ENCODE measurements around the gene ADAMTS5. TPM values are rescaled to one million over a fixed set of nuclear protein-coding genes. Genes with fewer than 3 reads are reported as not detected.

Gene ADAMTS5
- total RNA-seq, 1 donor from 2014 or later = 62.8 TPM

DNA sequence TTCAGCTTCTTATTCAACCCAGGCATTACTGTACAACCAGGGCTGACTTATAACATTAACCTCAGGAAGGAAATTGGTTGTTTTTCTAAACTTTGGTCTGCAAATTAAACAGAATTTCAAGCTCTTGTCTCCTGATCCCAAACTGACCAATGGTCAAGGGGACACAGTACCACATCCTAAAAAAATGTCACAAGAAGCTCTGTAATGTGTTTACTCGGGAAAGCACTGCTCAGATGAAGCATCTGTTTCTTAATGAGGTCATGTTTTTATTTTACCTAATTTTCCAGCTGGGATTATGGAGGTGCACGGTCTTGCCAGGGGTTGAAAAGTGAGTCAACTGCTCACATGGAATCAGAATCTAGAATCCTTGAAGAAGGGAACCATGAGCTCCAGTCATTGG, 18.7 kb downstream of the ADAMTS5 start:
- TF ChIP-seq, protein P1, sequence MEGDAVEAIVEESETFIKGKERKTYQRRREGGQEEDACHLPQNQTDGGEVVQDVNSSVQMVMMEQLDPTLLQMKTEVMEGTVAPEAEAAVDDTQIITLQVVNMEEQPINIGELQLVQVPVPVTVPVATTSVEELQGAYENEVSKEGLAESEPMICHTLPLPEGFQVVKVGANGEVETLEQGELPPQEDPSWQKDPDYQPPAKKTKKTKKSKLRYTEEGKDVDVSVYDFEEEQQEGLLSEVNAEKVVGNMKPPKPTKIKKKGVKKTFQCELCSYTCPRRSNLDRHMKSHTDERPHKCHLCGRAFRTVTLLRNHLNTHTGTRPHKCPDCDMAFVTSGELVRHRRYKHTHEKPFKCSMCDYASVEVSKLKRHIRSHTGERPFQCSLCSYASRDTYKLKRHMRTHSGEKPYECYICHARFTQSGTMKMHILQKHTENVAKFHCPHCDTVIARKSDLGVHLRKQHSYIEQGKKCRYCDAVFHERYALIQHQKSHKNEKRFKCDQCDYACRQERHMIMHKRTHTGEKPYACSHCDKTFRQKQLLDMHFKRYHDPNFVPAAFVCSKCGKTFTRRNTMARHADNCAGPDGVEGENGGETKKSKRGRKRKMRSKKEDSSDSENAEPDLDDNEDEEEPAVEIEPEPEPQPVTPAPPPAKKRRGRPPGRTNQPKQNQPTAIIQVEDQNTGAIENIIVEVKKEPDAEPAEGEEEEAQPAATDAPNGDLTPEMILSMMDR (IDR thresholded peaks at IDR 0.05) = no peak
- no peak for DNase-seq (ENCODE audit: extremely low spot score, unreplicated experiment)
- H3K27ac Mint-ChIP-seq (ENCODE audit: unreplicated experiment) = no peak overlapping the region
- H3K4me1 Mint-ChIP-seq (ENCODE audit: unreplicated experiment) = peaks cover 43% of the 10 kb centered on the region
- no peak overlapping the region for H3K4me3 Mint-ChIP-seq (ENCODE audit: unreplicated experiment)
- peaks cover 75% of the 10 kb centered on the region for H3K36me3 Mint-ChIP-seq (ENCODE audit: unreplicated experiment)
- H3K27me3 Mint-ChIP-seq (ENCODE audit: unreplicated experiment) = no peaks in the 10 kb centered on the region
- no peaks in the 10 kb centered on the region for H3K9me3 Mint-ChIP-seq (ENCODE audit: unreplicated experiment)

DNA sequence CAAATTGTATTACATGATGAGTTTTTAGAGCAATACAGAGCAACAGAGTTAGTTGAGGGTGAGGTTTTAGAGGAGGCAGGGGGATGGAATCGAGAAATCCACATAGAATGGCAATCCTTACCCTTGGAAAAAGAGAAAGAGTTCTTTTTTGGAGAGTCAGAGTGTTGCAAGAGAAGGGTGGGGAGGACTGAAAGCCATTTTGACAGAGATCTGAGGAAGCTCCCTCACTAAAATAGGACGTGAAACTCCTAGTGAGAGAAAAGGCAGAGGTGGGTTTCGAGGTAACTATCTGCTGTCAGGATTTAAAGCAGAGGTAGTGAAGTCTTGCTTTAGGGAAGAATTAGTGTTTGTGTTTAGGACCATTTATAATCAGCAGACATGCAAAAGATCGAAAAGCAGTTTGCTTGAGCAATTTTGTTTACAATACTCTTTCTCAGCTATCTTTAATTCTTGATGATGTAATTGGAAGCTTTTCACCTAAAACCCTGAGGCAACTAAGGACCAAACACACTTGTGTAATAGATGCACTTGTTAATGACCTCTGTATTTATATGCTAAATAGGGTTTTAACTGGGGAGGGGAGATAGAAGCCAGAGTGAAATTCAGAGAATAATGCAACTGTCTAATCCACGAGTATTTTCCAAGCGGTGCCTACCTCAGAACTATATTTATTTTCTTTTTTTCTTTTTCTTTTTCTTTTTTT, 20.0 kb downstream of the ADAMTS5 start:
- no peaks in the 10 kb centered on the region for H3K27me3 Mint-ChIP-seq (ENCODE audit: unreplicated experiment)
- H3K4me3 Mint-ChIP-seq (ENCODE audit: unreplicated experiment) = no peak overlapping the region
- no peaks in the 10 kb centered on the region for H3K9me3 Mint-ChIP-seq (ENCODE audit: unreplicated experiment)
- peaks cover 75% of the 10 kb centered on the region for H3K36me3 Mint-ChIP-seq (ENCODE audit: unreplicated experiment)
- peak overlapping the region; percentile 54 for H3K27ac Mint-ChIP-seq (ENCODE audit: unreplicated experiment)
- H3K4me1 Mint-ChIP-seq (ENCODE audit: unreplicated experiment) = peaks cover 38% of the 10 kb centered on the region
- TF ChIP-seq, protein P1 (IDR thresholded peaks at IDR 0.05) = no peak
- DNase-seq (ENCODE audit: extremely low spot score, unreplicated experiment) = no peak

DNA sequence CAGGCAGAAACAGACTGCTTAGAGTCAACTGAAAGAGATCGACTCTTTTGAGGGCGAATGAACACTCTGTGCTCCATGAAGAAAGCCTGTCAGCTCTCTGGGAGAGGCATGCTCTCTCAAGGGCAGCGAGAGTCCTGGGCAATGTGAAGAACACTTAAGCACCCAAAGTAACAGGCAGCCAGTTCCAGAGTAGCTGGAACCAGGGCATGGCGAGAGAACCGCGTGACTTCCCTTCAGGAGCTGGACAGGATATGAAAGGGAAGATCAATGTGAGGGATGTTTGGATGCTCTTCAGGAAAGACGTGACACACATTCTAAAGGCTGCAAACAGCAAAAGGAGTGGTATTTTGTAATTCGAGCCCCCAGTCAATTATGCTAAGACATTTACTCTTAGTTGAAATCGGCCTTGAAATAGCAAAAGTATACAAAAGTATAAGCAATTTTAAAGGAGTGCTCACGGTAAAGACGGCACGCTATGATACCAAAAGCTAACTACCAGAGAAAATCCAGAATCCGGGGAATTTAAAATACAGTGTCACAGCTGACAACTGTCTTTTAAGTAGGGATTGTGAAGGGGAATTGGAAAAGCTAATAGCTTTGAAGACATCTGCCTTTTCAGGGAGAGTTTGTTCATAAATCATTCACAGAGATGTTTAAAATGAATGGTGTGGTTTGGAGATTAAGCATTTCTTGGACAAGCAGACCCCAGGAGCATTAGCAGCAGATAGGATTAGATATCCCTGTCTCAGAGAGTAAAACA, 20.8 kb downstream of the ADAMTS5 start:
- Mint-ChIP-seq H3K9me3 (ENCODE audit: unreplicated experiment) (no peaks in the 10 kb centered on the region), H3K4me3 (ENCODE audit: unreplicated experiment) (no peak overlapping the region), H3K4me1 (ENCODE audit: unreplicated experiment) (peaks cover 40% of the 10 kb centered on the region), H3K27ac (ENCODE audit: unreplicated experiment) (peak overlapping the region; percentile 54), H3K36me3 (ENCODE audit: unreplicated experiment) (peaks cover 72% of the 10 kb centered on the region), H3K27me3 (ENCODE audit: unreplicated experiment) (no peaks in the 10 kb centered on the region)
- no peak for DNase-seq (ENCODE audit: extremely low spot score, unreplicated experiment)
- TF ChIP-seq, protein P1 (IDR thresholded peaks at IDR 0.05) = no peak

DNA sequence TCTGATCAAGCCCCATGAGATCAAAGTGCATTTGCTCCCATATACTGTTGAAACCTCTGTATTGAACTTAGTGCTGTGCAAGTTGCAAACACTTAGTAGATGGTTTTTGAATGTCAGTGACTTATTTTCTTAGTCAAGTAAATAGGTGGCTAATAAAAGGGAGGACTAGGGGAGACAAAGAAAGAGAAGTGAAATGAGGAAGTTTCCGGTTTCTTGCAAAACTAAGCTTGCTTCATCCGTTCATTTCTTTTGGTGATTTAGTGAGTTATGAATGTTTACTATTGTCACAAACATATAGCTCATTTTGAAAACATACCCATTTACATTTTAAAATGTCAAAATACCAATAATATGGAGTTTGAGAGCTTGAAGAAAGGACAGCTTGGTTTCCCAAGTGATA, 23.0 kb downstream of the ADAMTS5 start:
- Mint-ChIP-seq H3K9me3 (ENCODE audit: unreplicated experiment) (no peaks in the 10 kb centered on the region), H3K27me3 (ENCODE audit: unreplicated experiment) (no peaks in the 10 kb centered on the region), H3K4me3 (ENCODE audit: unreplicated experiment) (no peak overlapping the region), H3K4me1 (ENCODE audit: unreplicated experiment) (peaks cover 56% of the 10 kb centered on the region), H3K36me3 (ENCODE audit: unreplicated experiment) (peaks cover 71% of the 10 kb centered on the region), H3K27ac (ENCODE audit: unreplicated experiment) (no peak overlapping the region)
- TF ChIP-seq, protein P1 (IDR thresholded peaks at IDR 0.05) = no peak
- DNase-seq (ENCODE audit: extremely low spot score, unreplicated experiment) = no peak

DNA sequence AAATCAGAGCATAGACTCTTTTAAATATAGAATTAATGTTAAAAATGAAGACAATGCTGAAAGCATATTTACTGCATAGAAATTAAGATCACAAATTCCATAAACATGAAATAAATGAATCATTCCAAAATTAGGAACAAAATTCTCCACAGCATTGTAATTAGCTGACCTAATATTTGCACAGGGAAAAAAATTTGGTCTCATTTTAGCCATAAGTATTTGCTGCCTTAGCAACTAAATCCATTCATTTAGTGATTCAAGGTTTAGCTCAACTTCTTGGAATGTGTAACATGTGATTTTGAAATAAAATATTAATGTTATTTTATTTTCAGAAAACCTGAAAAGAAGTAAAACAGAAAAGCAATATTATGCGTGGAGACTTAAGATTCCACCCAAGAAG, 25.5 kb downstream of the ADAMTS5 start:
- Mint-ChIP-seq H3K4me1 (ENCODE audit: unreplicated experiment) (peaks cover 45% of the 10 kb centered on the region), H3K36me3 (ENCODE audit: unreplicated experiment) (peaks cover 61% of the 10 kb centered on the region), H3K27me3 (ENCODE audit: unreplicated experiment) (no peaks in the 10 kb centered on the region), H3K4me3 (ENCODE audit: unreplicated experiment) (no peak overlapping the region), H3K9me3 (ENCODE audit: unreplicated experiment) (no peaks in the 10 kb centered on the region), H3K27ac (ENCODE audit: unreplicated experiment) (no peak overlapping the region)
- no peak for DNase-seq (ENCODE audit: extremely low spot score, unreplicated experiment)
- TF ChIP-seq, protein P1 (IDR thresholded peaks at IDR 0.05) = no peak

Measured in osteocyte (in vitro differentiated cells).